Lower lobe of right lung (tissue), 2 donors: ENCODE results near the gene GYPB. TPM values are rescaled to one million over a fixed set of nuclear protein-coding genes. Genes with fewer than 3 reads are reported as not detected.
"Not testable (repeated sequence)": the region's sequence is repeated elsewhere in the genome, so short reads cannot be mapped to it uniquely, and the experiment has no call there.

ENCODE experiments used
- ATAC-seq, 2 donors: fragments of 200-7000 bp; cut with Tn5 transposase; one replicate each; pipeline ENCODE4 v1.9.1; 2020 to 2022; ENCODE audit warnings: mild to moderate bottlenecking in 2 of 2, moderate library complexity in 2 of 2
- DNase-seq: peaks from one replicate; pipeline ENCODE4 v3.0.0-alpha.2; 2020
- H3K27ac ChIP-seq: fragments of 200-600 bp; one replicate; pipeline ENCODE4 v1.8.0; 2022
- H3K27me3 ChIP-seq: fragments of 200-600 bp; one replicate; pipeline ENCODE4 v1.8.0; 2022; ENCODE audit warnings: low read depth
- H3K36me3 ChIP-seq: fragments of 200-600 bp; one replicate; pipeline ENCODE4 v1.8.0; 2022; ENCODE audit warnings: mild to moderate bottlenecking
- H3K4me1 ChIP-seq: fragments of 200-600 bp; one replicate; pipeline ENCODE4 v1.8.0; 2022
- H3K4me3 ChIP-seq: fragments of 200-600 bp; one replicate; pipeline ENCODE4 v1.8.0; 2022; ENCODE audit warnings: mild to moderate bottlenecking
- H3K9me3 ChIP-seq: fragments of 200-600 bp; one replicate; pipeline ENCODE4 v1.8.0; 2022
- intact Hi-C: fragments of 100-400 bp; cut with DNase I; formaldehyde crosslinking; loops from one replicate; pipeline ENCODE4 v1.11.0; 2022
- total RNA-seq: library from RNA; stranded (reverse); fragmentation: NEBNext Ultra II Directional; extraction: Animal tissue kit (Norgen Biotek cat#: 25700); gene quantifications from one replicate; pipeline ENCODE4 v1.2.1, GENCODE V29; 2021
- TF ChIP-seq, protein P1 (sequence below): fragments of 200-600 bp; IDR thresholded peaks from one replicate; pipeline ENCODE4 v1.8.0; 2022; ENCODE audit warnings: antibody characterized with exemption, mild to moderate bottlenecking
- donor health status: DM: no; HTN: yes; CAD: no; lungs with severe emphysema.

Gene GYPB
- total RNA-seq, 1 donor from 2014 or later = not detected

DNA sequence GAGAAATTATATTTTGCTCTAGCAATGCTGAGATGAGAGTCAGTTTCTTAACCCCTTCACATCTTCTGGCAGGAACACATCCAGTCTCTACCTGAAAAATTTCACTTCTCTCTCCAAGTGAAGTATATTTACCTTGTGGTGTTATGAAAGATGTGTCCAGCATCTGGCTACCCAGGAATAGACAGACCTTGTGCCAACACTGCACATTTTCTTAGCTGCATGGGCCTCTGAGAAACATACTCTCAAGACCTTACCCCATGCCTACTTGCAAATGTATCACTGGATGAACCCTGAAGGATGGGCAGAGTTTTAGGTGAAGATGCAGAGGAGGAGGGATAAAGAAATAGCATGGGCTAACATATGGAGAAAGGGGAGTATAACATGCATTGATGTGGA lies 13.6 kb downstream of the GYPB start:
- H3K9me3 ChIP-seq, DNase-seq, H3K4me3 ChIP-seq, H3K4me1 ChIP-seq, H3K27me3 ChIP-seq, intact Hi-C loops, H3K36me3 ChIP-seq, H3K27ac ChIP-seq: not testable (repeated sequence)
- peak in 1 of 2 donors; percentile 20 for ATAC-seq

DNA sequence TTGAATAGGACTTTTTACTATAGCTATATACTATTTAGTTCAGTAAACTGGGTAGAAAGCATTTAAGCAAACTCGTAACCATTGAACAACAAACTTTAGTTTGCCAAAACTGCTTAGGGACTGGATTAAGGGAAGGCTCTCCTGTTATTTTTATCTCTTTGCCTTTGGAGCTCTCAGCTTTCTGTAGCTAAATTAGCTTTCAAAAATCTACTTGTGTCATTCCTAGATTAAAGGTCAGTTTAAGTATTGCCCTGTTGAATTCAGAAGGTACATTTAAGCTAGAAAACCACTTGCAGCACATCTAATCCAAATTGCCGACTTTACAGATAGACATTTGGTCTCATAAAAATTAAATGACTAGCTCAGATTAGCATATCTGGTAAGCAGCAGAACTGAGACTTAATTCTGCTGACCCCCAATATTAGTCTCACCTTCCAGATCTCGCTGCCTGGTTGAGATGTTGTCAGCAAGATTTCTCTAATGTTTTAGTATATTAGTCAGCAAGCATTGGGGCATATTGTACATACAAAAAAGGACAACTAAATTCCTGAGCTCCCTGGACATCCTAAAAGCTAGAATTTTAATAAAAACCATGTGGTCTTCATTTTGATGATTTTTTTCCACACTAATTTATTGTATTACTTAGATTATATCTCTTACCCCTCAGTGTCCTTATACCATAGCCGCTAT lies 14.2 kb downstream of the GYPB start:
- H3K36me3 ChIP-seq, H3K27ac ChIP-seq, H3K4me3 ChIP-seq, H3K27me3 ChIP-seq, ATAC-seq, H3K9me3 ChIP-seq, DNase-seq, H3K4me1 ChIP-seq, intact Hi-C loops: not testable (repeated sequence)

DNA sequence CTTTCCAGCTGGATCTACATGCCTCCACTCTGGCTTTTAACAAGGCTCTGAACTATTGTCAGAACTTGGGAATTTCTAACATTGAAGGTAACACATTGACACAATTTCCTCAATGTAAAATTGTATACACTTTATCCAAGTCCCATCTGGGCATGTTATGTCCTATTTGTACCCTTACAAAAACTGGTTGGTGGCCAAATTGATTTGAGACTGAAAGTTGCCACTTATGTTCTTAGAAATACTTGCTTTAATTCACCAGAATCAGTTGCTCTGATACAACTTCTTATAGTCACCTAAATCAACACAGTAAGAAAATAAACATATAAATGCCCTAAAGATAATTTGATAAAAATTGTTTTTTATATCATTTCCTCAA lies 15.3 kb downstream of the GYPB start:
- H3K27ac ChIP-seq, H3K9me3 ChIP-seq, DNase-seq, H3K36me3 ChIP-seq, H3K4me1 ChIP-seq, intact Hi-C loops, H3K4me3 ChIP-seq, ATAC-seq, H3K27me3 ChIP-seq: not testable (repeated sequence)

DNA sequence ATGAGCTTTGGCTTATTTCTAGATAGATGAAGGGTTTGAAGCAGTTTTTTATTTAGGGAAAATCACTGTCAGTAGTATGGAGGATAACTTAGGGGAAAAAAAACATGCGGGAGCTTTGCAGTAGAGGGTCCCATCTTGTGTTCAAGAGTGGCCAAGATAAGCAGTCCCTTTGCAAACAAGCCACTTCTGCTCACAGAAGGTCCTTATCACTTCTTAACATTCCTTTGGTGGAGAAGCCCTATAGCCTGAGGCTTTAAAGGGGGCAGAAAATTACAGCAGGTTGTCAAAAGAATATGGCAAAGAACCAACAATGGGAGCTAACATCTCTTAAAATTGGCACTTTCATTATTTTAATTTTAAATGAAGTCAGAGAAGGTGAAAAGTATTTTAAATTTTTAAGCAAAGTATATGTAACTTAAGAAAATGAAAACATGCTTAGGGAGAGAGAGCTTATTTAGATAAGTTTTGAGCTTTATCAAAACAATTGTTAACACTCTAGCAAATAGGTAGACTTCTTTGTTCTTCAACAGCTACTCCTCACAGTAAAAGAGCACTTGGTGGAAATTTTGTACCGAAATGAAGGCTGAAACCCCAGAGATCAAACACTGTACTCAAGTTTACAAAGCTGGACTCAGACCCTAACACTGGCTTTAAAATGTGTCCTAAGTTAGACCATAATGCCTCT lies 15.8 kb downstream of the GYPB start:
- H3K27ac ChIP-seq, H3K36me3 ChIP-seq, H3K4me1 ChIP-seq, H3K27me3 ChIP-seq, H3K9me3 ChIP-seq, intact Hi-C loops, H3K4me3 ChIP-seq, DNase-seq: not testable (repeated sequence)
- ATAC-seq = peak in 1 of 2 donors; percentile 34

DNA sequence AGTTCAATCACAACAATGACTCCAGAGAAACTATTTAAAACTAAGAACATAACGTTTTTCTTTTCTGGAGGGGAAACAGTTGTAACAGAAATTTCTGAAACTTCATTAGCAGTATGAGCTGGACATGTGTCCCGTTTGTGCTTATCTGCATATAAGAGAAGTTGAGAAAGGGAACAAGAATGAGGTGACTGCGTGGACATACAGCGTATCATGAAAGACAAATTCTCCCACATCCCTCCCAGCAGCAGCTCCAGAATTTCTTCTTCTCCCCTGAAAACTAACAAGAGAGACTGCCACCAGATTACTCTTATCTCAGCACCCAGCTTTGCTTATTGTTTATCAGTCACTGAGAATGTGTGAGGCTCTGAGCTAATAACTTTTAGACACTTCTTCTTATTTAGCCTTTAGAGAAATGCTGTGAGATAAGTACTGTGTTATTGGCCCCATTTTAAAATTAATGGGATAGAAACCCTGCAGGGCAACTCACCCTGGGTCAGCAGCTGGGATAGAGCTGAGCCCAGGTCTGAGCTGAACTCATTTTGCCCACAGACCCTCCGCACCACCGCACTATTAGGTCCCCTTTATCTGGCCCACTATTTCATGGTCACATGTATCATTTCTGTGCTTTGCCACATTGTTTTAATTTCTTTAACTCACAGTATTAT lies 18.7 kb downstream of the GYPB start:
- DNase-seq, H3K4me1 ChIP-seq, H3K27ac ChIP-seq, H3K9me3 ChIP-seq, H3K27me3 ChIP-seq, H3K4me3 ChIP-seq, ATAC-seq, H3K36me3 ChIP-seq, intact Hi-C loops: not testable (repeated sequence)

DNA sequence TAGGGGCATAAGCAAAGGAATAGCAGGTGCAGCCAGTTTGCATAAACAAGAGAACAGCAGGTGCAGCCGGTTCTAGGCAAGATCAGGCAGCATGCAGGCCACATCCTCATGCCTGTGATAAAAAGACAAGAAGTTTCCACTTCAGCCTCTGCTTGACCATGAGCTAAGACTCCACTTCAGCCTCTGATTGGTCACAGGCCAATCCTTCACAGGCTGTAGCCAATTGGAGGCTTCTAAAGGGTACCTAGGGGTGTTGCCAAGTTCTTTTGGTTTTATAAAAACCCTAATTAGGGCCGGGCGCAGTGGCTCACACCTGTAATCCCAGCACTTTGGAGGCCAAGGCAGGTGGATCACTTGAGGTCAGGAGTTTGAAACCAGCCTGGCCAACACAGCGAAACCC lies 23.0 kb downstream of the GYPB start:
- DNase-seq, H3K9me3 ChIP-seq, H3K27me3 ChIP-seq, H3K36me3 ChIP-seq, intact Hi-C loops, H3K4me3 ChIP-seq, H3K27ac ChIP-seq, ATAC-seq, H3K4me1 ChIP-seq: not testable (repeated sequence)

DNA sequence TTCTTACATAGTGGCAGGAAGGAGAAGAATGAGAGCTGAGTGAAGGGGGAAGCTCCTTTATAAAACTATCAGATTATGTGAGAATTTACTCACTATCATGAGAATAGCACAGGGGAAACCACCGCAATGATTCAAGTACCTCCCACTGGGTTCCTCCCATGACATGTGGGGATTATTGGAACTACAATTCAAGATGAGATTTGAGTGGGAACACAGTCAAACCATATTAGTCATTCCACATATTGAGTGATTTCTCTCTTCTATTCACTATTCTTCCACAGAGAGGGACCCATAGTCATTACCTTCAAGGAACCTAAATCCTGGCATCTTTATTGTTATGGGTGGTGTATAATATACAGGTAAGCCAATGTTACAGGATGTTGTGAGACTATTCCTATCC lies 27.4 kb downstream of the GYPB start:
- H3K27ac ChIP-seq, H3K4me3 ChIP-seq, H3K36me3 ChIP-seq, H3K27me3 ChIP-seq, ATAC-seq, DNase-seq, H3K9me3 ChIP-seq, intact Hi-C loops, H3K4me1 ChIP-seq: not testable (repeated sequence)

DNA sequence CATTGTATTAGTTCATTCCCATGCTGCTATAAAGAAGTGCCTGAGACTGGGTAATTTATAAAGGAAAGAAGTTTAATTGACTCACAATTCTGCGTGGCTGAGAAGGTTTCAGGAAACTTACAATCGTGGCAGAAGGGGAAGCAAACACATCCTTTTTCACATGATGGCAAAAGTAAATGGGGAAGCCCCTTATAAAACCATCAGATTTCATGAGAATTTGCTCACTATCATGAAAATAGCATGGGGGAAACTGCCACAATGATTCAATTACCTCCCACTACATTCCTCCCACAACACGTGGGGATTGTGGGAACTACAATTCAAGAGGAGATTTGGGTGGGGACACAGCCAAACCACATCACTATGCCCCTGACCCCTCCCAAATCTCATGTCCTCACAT lies 28.5 kb downstream of the GYPB start:
- ATAC-seq, H3K9me3 ChIP-seq, DNase-seq, H3K4me1 ChIP-seq, H3K27ac ChIP-seq, intact Hi-C loops, H3K27me3 ChIP-seq, H3K36me3 ChIP-seq, H3K4me3 ChIP-seq: not testable (repeated sequence)

DNA sequence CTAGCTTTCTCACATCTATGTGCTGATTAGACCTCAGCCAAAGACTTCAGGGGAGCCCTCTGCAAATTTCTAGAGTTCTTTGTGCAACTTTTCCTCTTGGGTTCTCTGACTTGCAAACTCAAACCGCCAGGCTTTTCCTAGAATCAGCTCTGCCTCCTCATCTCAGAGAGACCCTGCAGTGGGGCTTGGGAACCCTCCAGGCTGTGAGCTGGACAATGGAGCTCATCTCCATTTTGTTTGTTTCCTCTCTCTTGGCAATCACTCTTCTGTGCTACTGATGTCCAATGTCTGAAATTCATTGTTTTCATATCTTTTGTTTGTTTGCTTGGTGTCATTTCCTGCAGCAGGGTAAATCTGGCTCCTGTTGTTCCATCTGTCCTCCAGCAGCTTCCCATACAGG lies 33.0 kb downstream of the GYPB start:
- DNase-seq (no peak), ATAC-seq (no peak)
- Histone ChIP-seq H3K4me1 (no peaks in the 10 kb centered on the region), H3K27ac (no peak overlapping the region), H3K27me3 (no peaks in the 10 kb centered on the region), H3K4me3 (no peak overlapping the region), H3K9me3 (no peaks in the 10 kb centered on the region), H3K36me3 (no peaks in the 10 kb centered on the region)
- TF ChIP-seq, protein P1, sequence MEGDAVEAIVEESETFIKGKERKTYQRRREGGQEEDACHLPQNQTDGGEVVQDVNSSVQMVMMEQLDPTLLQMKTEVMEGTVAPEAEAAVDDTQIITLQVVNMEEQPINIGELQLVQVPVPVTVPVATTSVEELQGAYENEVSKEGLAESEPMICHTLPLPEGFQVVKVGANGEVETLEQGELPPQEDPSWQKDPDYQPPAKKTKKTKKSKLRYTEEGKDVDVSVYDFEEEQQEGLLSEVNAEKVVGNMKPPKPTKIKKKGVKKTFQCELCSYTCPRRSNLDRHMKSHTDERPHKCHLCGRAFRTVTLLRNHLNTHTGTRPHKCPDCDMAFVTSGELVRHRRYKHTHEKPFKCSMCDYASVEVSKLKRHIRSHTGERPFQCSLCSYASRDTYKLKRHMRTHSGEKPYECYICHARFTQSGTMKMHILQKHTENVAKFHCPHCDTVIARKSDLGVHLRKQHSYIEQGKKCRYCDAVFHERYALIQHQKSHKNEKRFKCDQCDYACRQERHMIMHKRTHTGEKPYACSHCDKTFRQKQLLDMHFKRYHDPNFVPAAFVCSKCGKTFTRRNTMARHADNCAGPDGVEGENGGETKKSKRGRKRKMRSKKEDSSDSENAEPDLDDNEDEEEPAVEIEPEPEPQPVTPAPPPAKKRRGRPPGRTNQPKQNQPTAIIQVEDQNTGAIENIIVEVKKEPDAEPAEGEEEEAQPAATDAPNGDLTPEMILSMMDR = no peak
- intact Hi-C loops = no loop called here

DNA sequence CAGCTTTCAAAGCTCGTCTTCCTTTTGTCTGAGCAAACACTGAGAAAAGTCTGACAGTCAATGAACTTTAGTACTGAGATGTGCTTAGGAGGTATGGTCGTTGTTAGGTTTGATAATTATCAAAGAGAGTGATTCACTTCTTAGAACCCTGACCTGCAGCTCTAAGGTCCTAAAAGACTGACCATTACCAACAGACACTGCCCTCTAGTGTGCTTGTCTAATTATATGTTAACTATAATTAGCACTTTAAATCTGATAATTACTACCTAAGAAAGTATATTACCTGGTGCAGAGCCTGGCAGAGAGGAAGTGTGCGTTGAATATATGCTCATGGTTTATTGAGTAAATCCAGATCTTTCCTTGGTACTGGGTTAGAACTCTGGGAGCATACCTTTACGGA lies 38.4 kb downstream of the GYPB start:
- H3K27me3 ChIP-seq, H3K27ac ChIP-seq, H3K36me3 ChIP-seq, H3K9me3 ChIP-seq, intact Hi-C loops, ATAC-seq, H3K4me3 ChIP-seq, H3K4me1 ChIP-seq, DNase-seq: not testable (repeated sequence)

DNA sequence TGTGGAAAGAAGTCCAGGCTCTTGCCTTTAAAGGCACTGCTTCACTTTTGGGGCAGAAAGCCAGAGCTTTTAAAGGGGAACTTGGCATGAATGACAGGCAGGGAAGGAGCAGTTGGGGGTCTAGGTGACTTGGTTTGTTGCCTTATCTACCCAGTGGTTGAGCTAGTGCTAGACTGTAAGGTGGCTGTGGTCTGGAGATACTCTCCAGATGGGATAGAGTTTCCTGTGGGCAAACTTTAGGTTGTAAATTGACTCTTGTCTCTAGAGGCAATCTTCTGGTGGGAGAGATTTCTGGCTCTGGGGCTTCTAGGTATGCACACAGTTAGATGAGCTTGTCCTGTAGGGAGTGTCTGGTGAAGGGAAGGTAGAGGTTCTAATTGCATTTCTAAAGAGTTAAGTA lies 43.7 kb downstream of the GYPB start:
- ATAC-seq, H3K9me3 ChIP-seq, intact Hi-C loops, H3K27ac ChIP-seq, H3K4me1 ChIP-seq, H3K27me3 ChIP-seq, H3K36me3 ChIP-seq, H3K4me3 ChIP-seq, DNase-seq: not testable (repeated sequence)

DNA sequence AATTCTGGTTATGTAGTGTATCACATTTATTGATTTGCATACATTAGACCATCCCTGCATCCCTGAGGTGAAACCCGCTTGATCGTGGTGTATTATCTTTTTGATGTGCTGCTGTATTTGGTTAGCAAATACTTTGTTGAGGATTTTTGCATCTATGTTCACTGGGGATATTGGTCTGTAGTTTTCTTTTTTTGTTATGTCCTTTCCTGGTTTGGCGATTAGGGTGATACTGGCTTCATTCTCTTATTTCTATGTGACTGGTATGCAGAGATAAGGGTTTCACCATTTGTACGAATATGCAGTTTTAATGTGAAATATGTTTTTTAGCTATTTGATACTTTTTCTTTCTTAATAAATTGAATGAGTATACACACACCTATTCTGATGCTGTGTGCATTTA lies 45.2 kb downstream of the GYPB start:
- H3K9me3 ChIP-seq, ATAC-seq, intact Hi-C loops, H3K4me1 ChIP-seq, H3K4me3 ChIP-seq, H3K27ac ChIP-seq, H3K27me3 ChIP-seq, H3K36me3 ChIP-seq, DNase-seq: not testable (repeated sequence)
